K562 (cell line): Measurements from ENCODE around the gene RNF32. TPM values are rescaled to one million over a fixed set of nuclear protein-coding genes. Genes with fewer than 3 reads are reported as not detected.

Experiments used
- CTBP1 ChIP-seq: fragments of 450-650 bp; IDR thresholded peaks from 2 replicates; pipeline ENCODE4 v1.6.1; 2016; ENCODE audit warnings: borderline replicate concordance
- DMBX1 ChIP-seq: fragments of 250-450 bp; sonication (Bioruptor Pico); IDR thresholded peaks from 2 replicates; pipeline ENCODE4 v1.8.0; 2022; ENCODE audit warnings: inconsistent platforms, mild to moderate bottlenecking, moderate library complexity, borderline replicate concordance
- ELF2 ChIP-seq: fragments of 250-450 bp; sonication (Bioruptor Pico); IDR thresholded peaks from 2 replicates; pipeline ENCODE4 v1.5.0; 2021; ENCODE audit warnings: mild to moderate bottlenecking
- ETV1 ChIP-seq: fragments of 450-650 bp; conservative IDR thresholded peaks from 2 replicates; pipeline ENCODE4 v1.6.1; 2016; ENCODE audit warnings: missing genetic modification characterization, control low read depth, low read depth, missing compliant biosample characterization
- HNRNPK ChIP-seq: fragments of 200-400 bp; formaldehyde crosslinking; IDR thresholded peaks from one replicate; pipeline ENCODE4 v1.6.1; 2018; ENCODE audit warnings: mild to moderate bottlenecking, low read depth, low read length; ENCODE audit not compliant: poor library complexity, severe bottlenecking
- IRF2 ChIP-seq: sonication (generic); formaldehyde crosslinking; IDR thresholded peaks from 2 replicates; pipeline ENCODE4 v1.8.1; 2022; ENCODE audit warnings: mild to moderate bottlenecking, missing genetic modification reagents
- MLX ChIP-seq, 2 experiments: fragments of 450-650 bp in 1 of 2; sonication (generic) in 1 of 2; formaldehyde crosslinking; conservative IDR thresholded peaks; 2 replicates each; pipeline versions ENCODE4 v1.4.0 to v1.8.1; 2020 to 2022; ENCODE audit warnings: mild to moderate bottlenecking in 1 of 2, missing genetic modification reagents in 1 of 2
- RAD21 ChIP-seq, 2 experiments: fragments of 250-450 bp in 1 of 2; fragments of 450-650 bp in 1 of 2; sonication (Bioruptor Pico) in 1 of 2; formaldehyde crosslinking in 1 of 2; IDR thresholded peaks in 1 of 2; conservative IDR thresholded peaks in 1 of 2; 2 replicates each; pipeline versions ENCODE4 v1.4.0 to v1.8.0; 2020 to 2022; ENCODE audit warnings: mild to moderate bottlenecking in 2 of 2, moderate library complexity in 1 of 2
- RBM25 ChIP-seq: fragments of 200-400 bp; formaldehyde crosslinking; IDR thresholded peaks from 2 replicates; pipeline ENCODE4 v1.6.1; 2018; ENCODE audit warnings: low read length, low read depth, moderate library complexity; ENCODE audit not compliant: severe bottlenecking
- RNF219 ChIP-seq: fragments of 250-450 bp; sonication (Bioruptor Pico); IDR thresholded peaks from 2 replicates; pipeline ENCODE4 v1.5.0; 2022; ENCODE audit warnings: mild to moderate bottlenecking
- SMC3 ChIP-seq: conservative IDR thresholded peaks from 2 replicates; pipeline ENCODE4 v1.6.1; 2011; ENCODE audit warnings: low read depth, low read length, improper control_type of control experiment; ENCODE audit not compliant: insufficient read depth
- YBX1 ChIP-seq: fragments of 450-650 bp; IDR thresholded peaks from 2 replicates; pipeline ENCODE4 v1.7.1; 2016; ENCODE audit warnings: mild to moderate bottlenecking
- YY1 ChIP-seq, 3 experiments: IDR thresholded peaks; 2 replicates each; pipeline ENCODE4 v1.6.1; 2011; ENCODE audit warnings: low read length in 2 of 3, mild to moderate bottlenecking in 2 of 3, moderate library complexity in 2 of 3, borderline replicate concordance in 1 of 3, control low read depth in 1 of 3, low read depth in 1 of 3; ENCODE audit not compliant: insufficient read depth in 3 of 3, insufficient replicate concordance in 2 of 3, control insufficient read depth in 1 of 3, insufficient read length in 1 of 3; ENCODE audit errors: extremely low read depth in 1 of 3
- ZBTB43 ChIP-seq: sonication (generic); formaldehyde crosslinking; IDR thresholded peaks from 2 replicates; pipeline ENCODE4 v1.8.0; 2023; ENCODE audit warnings: mild to moderate bottlenecking, missing genetic modification reagents
- polyA plus RNA-seq, 8 experiments: library from polyadenylated mRNA; depleted of rRNA in 4 of 8; stranded (reverse) in 5 of 8; unstranded in 3 of 8; fragments of >200 nt; fragmentation: Nextera tagmentation in 2 of 8; fragmentation: Illumina TruSeq in 1 of 8; extraction: Ambion mirVana in 2 of 8; extraction: Trizol in 1 of 8; gene quantifications; 2 replicates each; pipeline versions ENCODE4 v1.2.1 to v1.2.3, GENCODE V29; 2011 to 2014; ENCODE audit warnings: inconsistent platforms in 1 of 8, missing spikeins in 1 of 8
- total RNA-seq, 7 experiments: library from RNA; depleted of rRNA in 6 of 7; stranded (reverse); fragments of >200 nt in 6 of 7; fragmentation: Illumina TruSeq in 2 of 7; extraction: Trizol in 2 of 7; gene quantifications; 2 replicates each; pipeline versions ENCODE4 v1.2.1 to v1.2.3, GENCODE V29; 2011 to 2021; ENCODE audit warnings: low replicate concordance in 1 of 7
- TF ChIP-seq, protein P1 (sequence below), 3 experiments: IDR thresholded peaks in 2 of 3; conservative IDR thresholded peaks in 1 of 3; 2 replicates each; pipeline ENCODE4 v1.5.1; 2011 to 2012; ENCODE audit warnings: low read length in 3 of 3, mild to moderate bottlenecking in 3 of 3, control low read depth in 2 of 3, improper control_type of control experiment in 1 of 3, inconsistent platforms in 1 of 3, low read depth in 1 of 3, mixed read lengths in 1 of 3, moderate library complexity in 1 of 3; ENCODE audit not compliant: insufficient read depth in 2 of 3
- TF ChIP-seq, protein P2 (sequence below): IDR thresholded peaks from 2 replicates; pipeline ENCODE4 v1.6.1; 2012; ENCODE audit warnings: low read depth, low read length, improper control_type of control experiment, borderline replicate concordance

RNF32 gene
- total and polyA plus RNA-seq, 9 of the 15 experiments (the other 6 are each of a cell fraction or from before 2014, with no cell fraction given): 2.6 to 7.0 (median 4.6) TPM

DNA sequence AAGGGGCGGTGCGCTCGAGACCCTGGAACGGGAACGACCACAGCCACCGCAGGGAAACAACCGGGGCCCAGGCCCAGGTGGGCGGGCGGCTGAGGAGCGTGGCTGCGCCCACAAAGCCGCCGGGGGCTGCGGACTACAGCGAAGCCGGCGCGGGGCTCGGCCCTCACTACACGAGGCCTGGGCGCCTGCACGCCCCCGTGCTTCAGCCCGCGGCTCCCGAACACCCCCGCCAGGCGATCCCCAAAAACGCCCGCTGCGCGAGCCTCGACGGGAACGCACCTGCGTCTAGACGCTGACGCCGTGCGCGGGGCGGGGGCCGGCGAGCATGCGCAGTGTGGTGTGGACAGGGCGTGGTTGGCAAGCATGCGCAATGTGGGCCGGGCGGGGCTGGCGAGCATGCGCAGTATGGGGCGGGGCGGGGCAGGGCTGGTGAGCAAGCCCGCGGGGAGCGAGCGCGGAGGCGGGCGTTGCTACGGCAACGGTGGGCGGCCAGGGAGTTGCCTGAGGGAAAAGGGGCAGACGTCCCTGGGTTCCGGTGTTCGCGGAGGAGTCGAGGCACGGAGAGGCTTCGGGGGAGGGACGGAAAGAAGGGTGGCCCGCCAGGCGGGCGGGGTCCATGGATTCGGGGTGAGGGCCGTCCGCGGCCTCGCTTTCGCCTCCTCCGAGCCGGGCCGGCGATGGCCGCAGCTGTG lies at the start of gene RNF32 (continued):
- peak in 2 of 3 experiments; percentile 28 to 92 for TF ChIP-seq YY1 (IDR thresholded peaks at IDR 0.05; ENCODE audit: borderline replicate concordance in 1 of 3, control insufficient read depth in 1 of 3, extremely low read depth in 1 of 3, insufficient read depth in 3 of 3, insufficient read length in 1 of 3, insufficient replicate concordance in 2 of 3, low read depth in 1 of 3, low read length in 2 of 3)
- TF ChIP-seq, protein P1, sequence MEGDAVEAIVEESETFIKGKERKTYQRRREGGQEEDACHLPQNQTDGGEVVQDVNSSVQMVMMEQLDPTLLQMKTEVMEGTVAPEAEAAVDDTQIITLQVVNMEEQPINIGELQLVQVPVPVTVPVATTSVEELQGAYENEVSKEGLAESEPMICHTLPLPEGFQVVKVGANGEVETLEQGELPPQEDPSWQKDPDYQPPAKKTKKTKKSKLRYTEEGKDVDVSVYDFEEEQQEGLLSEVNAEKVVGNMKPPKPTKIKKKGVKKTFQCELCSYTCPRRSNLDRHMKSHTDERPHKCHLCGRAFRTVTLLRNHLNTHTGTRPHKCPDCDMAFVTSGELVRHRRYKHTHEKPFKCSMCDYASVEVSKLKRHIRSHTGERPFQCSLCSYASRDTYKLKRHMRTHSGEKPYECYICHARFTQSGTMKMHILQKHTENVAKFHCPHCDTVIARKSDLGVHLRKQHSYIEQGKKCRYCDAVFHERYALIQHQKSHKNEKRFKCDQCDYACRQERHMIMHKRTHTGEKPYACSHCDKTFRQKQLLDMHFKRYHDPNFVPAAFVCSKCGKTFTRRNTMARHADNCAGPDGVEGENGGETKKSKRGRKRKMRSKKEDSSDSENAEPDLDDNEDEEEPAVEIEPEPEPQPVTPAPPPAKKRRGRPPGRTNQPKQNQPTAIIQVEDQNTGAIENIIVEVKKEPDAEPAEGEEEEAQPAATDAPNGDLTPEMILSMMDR (IDR thresholded peaks at IDR 0.05 in 2 of 3, conservative IDR thresholded peaks at IDR 0.05 in 1 of 3; ENCODE audit: insufficient read depth in 2 of 3, low read depth in 1 of 3, low read length in 3 of 3): peak in 1 of 3 experiments; percentile 28; a peak in 2 of 6 replicates
- TF ChIP-seq, protein P2, sequence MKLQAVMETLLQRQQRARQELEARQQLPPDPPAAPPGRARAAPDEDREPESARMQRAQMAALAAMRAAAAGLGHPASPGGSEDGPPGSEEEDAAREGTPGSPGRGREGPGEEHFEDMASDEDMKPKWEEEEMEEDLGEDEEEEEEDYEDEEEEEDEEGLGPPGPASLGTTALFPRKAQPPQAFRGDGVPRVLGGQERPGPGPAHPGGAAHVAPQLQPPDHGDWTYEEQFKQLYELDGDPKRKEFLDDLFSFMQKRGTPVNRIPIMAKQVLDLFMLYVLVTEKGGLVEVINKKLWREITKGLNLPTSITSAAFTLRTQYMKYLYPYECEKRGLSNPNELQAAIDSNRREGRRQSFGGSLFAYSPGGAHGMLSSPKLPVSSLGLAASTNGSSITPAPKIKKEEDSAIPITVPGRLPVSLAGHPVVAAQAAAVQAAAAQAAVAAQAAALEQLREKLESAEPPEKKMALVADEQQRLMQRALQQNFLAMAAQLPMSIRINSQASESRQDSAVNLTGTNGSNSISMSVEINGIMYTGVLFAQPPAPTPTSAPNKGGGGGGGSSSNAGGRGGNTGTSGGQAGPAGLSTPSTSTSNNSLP: no peak
- TF ChIP-seq RAD21 (CRISPR knock-in tag; conservative IDR thresholded peaks at IDR 0.05 in 1 of 2, IDR thresholded peaks at IDR 0.05 in 1 of 2): 0 out of 4 replicates have a peak, but pooled peaks of 1 of the 2 experiments have one; percentile 3
- peak; percentile 26 for TF ChIP-seq CTBP1
- peak; percentile 47; the same call in 1 of the 2 replicates for TF ChIP-seq DMBX1 (CRISPR knock-in tag)
- no peak for TF ChIP-seq RNF219 (CRISPR knock-in tag)
- no peak for TF ChIP-seq YBX1
- TF ChIP-seq RBM25: peak; percentile 47
- TF ChIP-seq ELF2 (CRISPR knock-in tag): no peak
- TF ChIP-seq ETV1: peak; percentile 81
- TF ChIP-seq ZBTB43 (CRISPR knock-in tag): 0 out of 2 replicates have a peak, but pooled peaks have one; percentile 10
- TF ChIP-seq IRF2 (CRISPR knock-in tag): peak; percentile 73; the same call in 1 of the 2 replicates
- no peak for TF ChIP-seq HNRNPK
- 0 out of 2 replicates have a peak, but pooled peaks have one; percentile 26 for TF ChIP-seq SMC3
- peak in 1 of 2 experiments; percentile 83; a peak in 1 of 4 replicates for TF ChIP-seq MLX (CRISPR knock-in tag; conservative IDR thresholded peaks at IDR 0.05)
